Activated CD4-positive, CD25-positive, alpha-beta regulatory T cell (primary cell): Measurements from ENCODE around the gene ITGBL1.

Source experiments
- DNase-seq, 4 experiments: peaks; one replicate each; lab custom pipeline; 2025; lab: John Stamatoyannopoulos, UW

ITGBL1 gene

DNA sequence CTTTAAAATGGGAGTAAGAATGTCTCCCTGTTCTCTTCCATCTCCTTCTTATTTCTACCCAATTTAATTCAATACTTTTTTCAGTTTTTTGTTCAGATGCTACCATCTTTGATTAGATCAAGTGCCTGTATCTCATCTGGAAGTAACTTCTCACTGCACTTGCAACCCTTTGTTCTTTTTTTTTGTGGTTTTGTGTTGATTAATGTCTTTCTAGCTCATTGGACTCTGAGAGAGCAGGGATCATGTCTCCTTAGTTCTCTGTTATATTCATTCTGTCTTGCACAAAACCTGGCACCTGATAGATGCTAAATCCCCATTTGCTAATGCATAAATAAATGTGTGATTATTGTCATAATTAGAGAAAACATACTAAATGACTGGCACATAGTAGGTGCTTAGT is 834 bp upstream of the ITGBL1 start:
- DNase-seq, result no peak

- no peak for DNase-seq
These were observed 1.3 kb downstream of the ITGBL1 start for GRCh38 chr13:101453784-101454201.

DNA sequence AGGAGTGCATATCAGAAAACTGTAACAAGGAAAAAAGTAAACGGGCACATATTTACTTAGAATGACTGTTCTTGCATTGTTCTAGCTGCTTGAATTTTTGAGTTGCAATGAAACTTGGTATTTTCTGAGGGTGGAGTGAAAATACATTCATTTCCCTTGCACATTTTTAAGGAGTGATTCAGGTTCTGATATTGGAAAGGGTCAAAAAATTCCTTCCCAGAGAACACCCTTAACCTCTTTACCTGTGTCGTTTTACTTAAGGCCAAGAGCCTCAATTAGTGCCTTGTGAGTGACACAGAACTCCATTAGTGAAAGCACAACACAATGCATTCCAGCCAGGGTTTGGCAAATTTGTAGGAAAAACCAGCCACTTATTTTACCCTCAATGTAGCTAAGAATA is 2.3 kb downstream of the ITGBL1 start:
- no peak for DNase-seq

- no peak for DNase-seq
These were observed 3.4 kb downstream of the ITGBL1 start for GRCh38 chr13:101455863-101456262.

- DNase-seq, result no peak
These were observed 4.7 kb downstream of the ITGBL1 start for GRCh38 chr13:101457176-101457575.

- DNase-seq, result no peak
These were observed 13.4 kb downstream of the ITGBL1 start for GRCh38 chr13:101465877-101466276.

DNA sequence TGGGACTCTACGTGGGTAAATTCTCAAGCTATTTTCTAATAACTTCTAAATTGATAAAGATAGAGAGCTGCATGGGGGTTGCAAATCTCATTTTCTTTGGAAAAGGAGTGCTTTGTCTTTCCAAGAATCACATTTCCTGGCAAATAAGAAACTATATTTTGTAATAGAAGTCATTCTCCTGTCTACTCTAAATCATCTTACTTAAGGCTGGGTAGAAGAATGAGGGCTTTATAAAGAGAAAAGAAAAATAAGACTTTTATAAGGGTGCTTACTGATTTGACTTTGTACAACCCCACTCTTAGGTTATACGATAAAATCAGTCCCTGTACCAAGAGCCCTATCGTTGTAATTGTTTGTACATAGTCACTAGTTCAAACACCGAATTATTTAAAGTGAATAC is 14.9 kb downstream of the ITGBL1 start:
- no peak for DNase-seq

- DNase-seq, result no peak
These were observed 21.0 kb downstream of the ITGBL1 start for GRCh38 chr13:101473458-101473857.

- DNase-seq, result no peak
These were observed 22.0 kb downstream of the ITGBL1 start for GRCh38 chr13:101474419-101474957.

DNA sequence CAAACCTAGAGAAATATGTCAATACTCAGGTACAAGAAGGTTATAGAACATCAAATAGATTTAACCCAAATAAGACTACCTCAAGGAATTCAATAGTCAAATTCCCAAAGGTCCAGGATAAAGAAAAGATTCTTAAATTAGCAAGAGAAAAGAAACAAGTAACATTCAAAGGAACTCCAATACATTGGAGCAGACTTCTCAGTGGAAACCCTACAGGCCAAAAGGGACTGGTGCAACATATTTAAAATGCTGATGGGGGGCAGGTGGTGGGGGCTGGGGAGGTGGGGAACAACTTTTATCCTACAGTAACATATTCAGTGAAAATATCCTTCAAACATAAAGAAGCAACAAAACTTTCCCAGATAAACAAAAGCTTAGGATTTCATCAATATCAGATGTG is 23.1 kb downstream of the ITGBL1 start:
- no peak for DNase-seq

DNA sequence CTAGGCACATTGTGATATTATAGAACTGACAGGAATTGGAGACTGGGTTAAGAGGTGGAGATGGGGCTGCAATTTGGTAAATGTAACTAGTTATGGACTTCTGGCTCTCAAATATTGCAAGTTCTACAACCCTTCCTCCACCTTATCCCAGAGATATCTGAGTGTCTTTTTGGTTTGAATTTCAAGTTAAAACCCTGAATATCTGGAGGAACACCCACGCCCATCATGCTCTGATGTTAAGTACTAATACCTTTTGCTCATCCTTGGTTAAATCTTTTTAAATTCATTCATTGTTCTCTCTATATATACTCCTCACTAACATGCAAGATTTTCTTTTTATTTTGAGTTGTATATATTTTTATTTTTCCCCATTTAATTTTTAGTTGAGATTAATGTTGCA is 28.9 kb downstream of the ITGBL1 start:
- no peak for DNase-seq

- no peak for DNase-seq
These were observed 34.4 kb downstream of the ITGBL1 start for GRCh38 chr13:101486708-101487437.

DNA sequence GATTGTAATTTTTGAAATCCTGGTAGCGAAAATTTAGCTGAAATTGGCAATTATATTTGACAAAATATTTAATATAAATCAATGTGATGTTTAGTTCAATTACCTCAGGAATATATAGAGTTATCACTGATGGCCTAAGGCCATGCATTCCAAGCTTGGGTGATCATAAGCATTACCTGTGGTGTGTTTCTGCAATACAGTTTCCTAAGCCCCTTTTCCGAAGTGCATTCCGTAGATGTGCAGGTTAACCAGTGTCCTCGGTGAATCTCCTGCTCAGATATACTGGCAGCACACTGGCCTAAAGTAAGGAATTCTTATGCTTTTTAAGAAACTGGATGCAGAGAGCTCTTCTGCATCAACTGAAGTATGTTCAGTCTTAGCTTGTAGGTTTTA is 35.0 kb downstream of the ITGBL1 start:
- no peak for DNase-seq

DNA sequence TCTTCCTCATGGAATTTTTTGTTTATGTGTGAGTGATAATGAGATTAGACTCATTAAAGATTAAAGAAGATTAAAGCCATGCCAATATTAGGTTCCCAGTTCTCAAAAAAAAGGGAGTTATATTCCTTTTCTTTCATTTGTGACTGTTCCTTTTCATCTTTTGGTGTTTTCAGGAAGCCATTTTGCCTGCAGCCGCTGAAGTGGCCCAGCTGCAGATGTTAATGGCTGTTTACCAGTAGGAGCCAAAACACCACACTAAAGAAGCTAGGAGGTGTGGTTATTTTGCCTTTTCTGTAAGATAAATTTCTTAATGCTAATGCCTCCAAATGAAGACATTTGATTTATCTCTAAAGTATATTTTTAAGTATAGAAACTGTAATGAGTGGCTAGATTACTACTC is 36.3 kb downstream of the ITGBL1 start:
- no peak for DNase-seq

- no peak for DNase-seq
These were observed 37.3 kb downstream of the ITGBL1 start for GRCh38 chr13:101489643-101490405.

DNA sequence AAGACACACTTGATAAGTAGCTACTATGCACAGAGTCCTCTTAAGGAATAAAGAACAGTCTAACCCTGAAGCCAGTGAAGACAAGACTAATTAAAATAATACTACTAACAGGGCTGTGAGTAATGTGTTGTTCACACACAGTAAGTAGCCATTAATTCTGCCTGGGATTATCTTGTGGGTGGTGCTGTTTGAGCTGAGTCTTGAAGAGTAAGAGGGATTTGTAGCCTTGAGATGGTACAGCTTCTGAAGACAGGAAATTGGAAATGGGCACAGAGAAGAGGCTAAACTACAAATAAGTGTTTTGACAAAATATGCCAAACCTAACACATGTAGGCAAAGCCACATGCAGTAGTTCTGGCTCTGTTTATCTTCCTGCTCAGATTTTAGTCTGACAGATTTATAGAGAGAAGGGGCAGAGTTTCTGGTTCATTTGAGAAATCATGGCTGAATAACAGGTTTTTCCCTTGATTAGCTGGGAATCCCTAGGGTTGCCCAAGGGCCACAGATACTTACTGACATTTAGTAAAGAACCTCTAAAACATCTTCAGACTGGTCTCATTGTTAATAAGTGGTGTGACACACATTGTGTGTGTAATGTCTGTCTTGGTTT is 38.0 kb downstream of the ITGBL1 start:
- no peak for DNase-seq

GRCh38 chr13:101492251-101492910 is 39.9 kb downstream of the ITGBL1 start:
- no peak for DNase-seq

GRCh38 chr13:101493541-101493940 is 41.1 kb downstream of the ITGBL1 start:
- DNase-seq, result no peak

DNA sequence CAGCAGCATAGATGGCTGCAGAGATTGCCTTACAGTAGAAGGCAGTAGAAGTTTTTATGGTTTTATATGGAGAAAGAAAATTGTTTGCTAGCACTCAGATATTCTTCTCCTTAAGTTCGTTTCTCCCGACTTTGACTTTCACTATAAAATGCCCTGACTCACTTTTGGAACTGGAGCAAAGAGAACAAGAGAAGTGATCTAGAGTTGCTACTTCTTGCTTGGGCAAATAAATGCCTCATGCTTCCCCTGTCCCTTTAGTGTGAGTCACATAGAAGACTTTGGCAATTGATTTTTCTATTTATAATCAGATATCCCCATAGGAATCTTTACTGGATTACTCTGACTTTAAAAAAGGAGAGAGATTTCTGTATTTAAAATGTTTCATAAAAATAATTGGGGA is 46.9 kb downstream of the ITGBL1 start:
- no peak for DNase-seq

DNA sequence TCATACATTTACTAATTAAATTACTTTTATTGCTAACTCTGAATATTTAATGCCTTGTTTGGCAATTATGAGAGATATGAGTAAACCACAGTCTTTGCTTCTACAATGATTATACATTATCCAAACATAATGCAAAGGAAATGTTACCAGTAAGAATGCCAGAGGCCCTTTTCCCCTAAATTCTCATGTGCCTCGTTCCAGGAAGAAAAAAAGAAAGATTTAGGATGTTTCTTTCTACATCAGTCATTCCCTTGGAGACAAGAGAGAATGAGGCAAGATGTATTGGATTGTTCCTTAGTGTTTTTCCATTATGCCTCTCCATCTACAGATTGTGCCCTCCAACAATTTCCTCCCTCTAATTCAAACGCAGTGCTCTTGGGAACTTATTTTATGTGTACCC is 50.1 kb downstream of the ITGBL1 start:
- no peak for DNase-seq

DNA sequence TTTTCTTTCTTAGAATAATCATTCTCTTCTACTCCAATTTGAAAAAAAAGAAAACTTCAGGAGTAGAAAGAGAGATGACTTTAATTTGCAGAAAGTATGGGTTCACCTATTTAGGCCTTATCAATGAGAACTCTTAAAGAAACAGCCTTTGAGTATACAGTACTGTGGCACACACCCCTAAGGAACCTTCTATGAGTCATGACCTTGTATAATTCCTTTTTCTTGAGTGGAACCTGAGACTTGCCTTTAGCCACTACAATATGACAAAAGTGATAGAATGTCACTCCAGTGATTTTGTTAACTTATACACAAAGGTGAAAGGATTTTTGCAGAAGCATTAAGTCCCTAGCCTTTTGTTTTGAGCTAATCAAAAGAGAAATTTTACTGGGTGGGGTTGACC is 58.7 kb downstream of the ITGBL1 start:
- DNase-seq, result no peak

- no peak for DNase-seq
These were observed 59.3 kb downstream of the ITGBL1 start for GRCh38 chr13:101511766-101512165.
